Measurements from ENCODE around the gene PRR15L.

PRR15L gene

DNA sequence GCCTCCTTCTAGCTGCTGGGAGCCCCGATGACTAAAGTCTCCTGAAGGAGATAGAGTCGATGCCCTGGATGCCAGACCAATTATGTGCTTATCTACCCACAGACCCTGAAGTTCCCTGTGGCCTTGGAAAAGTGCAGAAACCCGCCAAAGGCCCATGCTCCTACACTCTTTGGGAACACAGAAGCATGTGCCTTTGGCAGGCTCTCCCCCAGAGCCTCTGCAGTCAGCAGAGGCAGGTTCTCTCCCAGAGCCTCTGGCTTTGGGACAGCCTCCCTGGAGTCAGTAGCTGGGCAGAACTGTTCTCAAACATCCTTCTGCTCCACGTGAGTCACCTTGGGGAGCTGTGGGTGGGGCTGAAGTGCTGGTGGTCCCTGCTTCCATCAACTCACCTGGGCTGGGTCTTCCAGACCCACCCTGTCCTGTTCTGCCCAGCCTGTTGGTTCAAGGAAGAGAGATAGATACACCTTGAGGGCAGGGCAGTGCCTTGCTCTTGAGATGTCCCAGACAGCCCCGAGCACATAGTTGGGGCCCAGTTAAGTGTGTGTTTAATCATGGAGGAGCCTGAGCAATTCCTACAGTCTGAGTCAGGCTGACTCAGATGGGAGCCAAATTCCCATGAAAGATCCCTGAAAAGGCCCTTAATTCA is 10.0 kb upstream of the PRR15L start:
- TF ChIP-seq, protein P1, sequence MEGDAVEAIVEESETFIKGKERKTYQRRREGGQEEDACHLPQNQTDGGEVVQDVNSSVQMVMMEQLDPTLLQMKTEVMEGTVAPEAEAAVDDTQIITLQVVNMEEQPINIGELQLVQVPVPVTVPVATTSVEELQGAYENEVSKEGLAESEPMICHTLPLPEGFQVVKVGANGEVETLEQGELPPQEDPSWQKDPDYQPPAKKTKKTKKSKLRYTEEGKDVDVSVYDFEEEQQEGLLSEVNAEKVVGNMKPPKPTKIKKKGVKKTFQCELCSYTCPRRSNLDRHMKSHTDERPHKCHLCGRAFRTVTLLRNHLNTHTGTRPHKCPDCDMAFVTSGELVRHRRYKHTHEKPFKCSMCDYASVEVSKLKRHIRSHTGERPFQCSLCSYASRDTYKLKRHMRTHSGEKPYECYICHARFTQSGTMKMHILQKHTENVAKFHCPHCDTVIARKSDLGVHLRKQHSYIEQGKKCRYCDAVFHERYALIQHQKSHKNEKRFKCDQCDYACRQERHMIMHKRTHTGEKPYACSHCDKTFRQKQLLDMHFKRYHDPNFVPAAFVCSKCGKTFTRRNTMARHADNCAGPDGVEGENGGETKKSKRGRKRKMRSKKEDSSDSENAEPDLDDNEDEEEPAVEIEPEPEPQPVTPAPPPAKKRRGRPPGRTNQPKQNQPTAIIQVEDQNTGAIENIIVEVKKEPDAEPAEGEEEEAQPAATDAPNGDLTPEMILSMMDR (IDR thresholded peaks at IDR 0.05; ENCODE audit: extremely low read depth, missing control alignments) = no peak
- DNase-seq (ENCODE audit: low spot score) = no peak

DNA sequence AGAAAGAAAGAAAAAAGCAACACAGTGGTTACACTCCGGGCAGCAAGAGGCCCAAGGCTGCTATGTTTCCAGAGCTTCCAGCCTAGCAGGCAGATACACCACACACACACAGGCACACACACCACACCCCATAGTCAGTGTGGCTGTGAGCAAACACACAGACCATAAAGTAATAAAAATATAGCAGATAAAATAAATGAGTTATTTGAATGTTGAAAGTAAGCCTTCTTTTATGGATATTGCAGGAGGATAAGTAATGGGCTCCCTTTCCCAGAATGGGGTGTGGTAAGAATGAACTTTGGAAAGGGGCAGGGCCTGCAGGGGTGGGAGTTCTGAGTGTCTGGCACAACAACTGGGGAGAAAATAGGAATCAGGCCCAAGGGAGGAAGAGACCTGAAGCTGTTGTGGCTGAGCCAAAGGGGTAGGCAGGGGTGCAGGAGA is 8.4 kb upstream of the PRR15L start:
- no peak for DNase-seq (ENCODE audit: low spot score)
- TF ChIP-seq, protein P1 (IDR thresholded peaks at IDR 0.05; ENCODE audit: extremely low read depth, missing control alignments) = no peak

DNA sequence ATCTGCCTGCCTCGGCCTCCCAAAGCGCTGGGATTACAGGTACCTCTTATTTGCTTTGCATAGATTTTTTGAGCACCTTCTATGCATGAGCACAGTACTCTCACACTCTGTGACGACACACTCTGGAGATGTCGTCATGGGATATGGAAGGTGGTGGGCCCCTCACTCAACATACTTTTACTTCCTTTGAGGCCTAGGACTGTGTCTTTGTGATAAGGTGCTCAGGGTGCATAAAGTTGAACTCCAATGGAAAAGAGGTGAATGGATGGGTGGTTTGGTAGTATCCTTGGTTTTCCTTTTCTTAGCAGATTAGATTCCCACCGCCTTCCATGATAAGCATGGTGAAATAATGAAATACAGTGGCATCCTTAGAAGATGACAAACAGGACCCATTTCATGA is 7.2 kb upstream of the PRR15L start:
- no peak for DNase-seq (ENCODE audit: low spot score)
- TF ChIP-seq, protein P1 (IDR thresholded peaks at IDR 0.05; ENCODE audit: extremely low read depth, missing control alignments) = no peak

DNA sequence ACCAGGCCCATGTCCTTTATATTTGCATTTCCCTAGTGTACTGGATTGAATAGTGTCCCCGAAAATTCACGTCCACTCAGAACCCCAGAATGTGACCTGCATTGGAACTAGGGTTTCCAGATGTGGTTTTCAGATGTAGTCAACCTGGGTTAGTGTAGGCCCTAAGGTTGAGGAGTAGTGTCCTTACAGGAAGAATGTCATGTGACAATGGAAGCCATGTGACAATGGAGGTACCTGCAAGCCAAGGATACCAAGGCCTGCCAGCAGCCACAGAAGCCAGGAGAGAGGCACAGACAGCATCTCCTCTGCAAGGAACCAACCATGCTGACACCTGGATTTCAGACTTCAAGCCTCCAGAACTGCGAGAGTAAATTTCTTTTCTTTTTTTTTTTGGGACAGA is 5.2 kb upstream of the PRR15L start:
- TF ChIP-seq, protein P1 (IDR thresholded peaks at IDR 0.05; ENCODE audit: extremely low read depth, missing control alignments) = no peak

DNA sequence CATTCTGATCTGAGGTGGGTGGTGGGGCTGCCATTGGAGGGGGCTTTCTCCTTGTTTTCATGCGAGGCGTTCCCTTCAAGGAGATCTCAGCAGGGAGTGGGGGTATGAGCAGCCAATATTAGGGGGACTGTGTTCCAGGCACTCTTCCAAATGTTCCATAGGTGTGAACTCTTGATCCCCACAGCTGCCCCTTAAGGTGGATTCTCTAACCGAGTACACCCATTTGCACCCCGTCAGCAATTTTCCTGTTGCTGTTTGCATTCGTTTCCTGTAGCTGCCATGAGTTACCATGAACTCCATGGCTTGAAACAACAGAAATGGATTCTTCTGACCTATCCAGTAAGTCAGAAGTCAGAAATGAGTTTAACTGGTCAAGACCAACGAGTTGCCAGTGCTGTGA is 3.7 kb upstream of the PRR15L start:
- DNase-seq (ENCODE audit: low spot score) = no peak
- TF ChIP-seq, protein P1 (IDR thresholded peaks at IDR 0.05; ENCODE audit: extremely low read depth, missing control alignments) = no peak

More for the DNA sequence above, 5.2 kb upstream of the PRR15L start:
- DNase-seq (ENCODE audit: low spot score) = no peak

DNA sequence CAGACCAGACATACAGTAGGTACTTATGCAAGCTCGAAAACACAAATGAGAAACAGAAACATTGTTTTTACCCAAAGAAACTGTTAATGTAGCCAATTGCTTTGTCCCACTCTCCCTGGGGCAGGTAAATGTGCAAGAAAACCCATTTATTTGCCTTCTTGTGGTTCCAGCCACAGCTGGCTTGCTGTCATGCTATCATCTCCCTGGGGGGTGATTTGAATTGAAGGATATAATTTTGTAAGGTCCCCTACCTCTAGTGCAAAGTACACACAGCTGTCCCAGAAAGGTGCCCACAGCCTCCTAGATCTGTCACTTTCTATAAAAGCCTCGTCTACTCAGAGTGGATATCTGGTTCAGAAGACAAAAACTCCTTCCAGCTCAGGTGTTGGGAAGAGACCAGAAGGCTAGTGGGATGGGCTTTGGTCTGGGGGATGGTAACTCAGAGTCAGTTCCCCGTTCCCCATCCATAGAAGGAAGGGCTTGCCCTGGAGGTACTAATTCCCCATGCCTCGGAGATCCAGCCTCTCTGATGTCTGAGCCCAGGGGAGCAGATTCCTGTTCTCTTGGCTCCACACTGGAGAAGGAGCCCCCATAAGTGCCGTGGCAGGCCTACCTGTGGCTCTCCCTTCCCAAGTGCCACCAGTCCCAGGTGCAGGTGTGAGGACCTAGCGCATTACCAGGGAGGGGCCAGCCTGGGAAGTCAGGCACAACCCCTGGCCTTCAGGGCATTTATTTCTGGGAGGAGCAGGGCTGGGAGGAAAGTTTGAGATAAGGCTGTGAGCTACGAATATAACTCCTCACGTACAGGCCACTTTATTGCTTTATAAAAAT is 2.4 kb upstream of the PRR15L start:
- DNase-seq (ENCODE audit: low spot score) = no peak
- TF ChIP-seq, protein P1 (IDR thresholded peaks at IDR 0.05; ENCODE audit: extremely low read depth, missing control alignments) = no peak

All from GM20000 (cell line).